ENCODE measurements around the gene STPG2. TPM values are rescaled to one million over a fixed set of nuclear protein-coding genes. Genes with fewer than 3 reads are reported as not detected.

STPG2 gene
- total RNA-seq, 3 donors from 2014 or later: 0.48 to 3.8 (median 1.6) TPM

DNA sequence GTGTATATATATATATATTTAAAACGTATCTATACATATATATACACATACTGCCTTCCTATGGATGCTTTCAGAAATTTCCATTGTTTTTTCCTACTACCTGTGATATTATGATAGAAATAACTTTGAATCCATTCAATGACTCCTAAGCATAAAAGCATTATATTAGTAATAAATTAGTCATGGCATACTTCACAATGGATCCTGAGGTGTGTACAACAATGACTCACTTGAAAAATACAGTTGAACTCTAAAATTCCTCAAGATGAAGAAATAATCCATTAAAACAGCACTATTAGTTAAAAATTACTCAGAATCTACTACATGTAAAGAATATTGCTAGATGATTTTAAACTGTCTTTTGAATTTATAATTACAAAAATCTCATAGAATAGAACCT lies 201.1 kb downstream of the STPG2 start:
- Histone ChIP-seq H3K27ac (no peak overlapping the region), H3K9me3 (peaks cover 15 to 33% of the 10 kb centered on the region in 2 donors), H3K27me3 (no peaks in the 10 kb centered on the region), H3K4me1 (no peaks in the 10 kb centered on the region), H3K36me3 (no peaks in the 10 kb centered on the region), H3K4me3 (no peak overlapping the region)
- intact Hi-C loops (cut with DNase I; ENCODE audit: low total_unique reads): no loop called here
- TF ChIP-seq POLR2A (IDR thresholded peaks at IDR 0.05) (no peak), POLR2AphosphoS5 (IDR thresholded peaks at IDR 0.05) (no peak)
- TF ChIP-seq, protein P1, sequence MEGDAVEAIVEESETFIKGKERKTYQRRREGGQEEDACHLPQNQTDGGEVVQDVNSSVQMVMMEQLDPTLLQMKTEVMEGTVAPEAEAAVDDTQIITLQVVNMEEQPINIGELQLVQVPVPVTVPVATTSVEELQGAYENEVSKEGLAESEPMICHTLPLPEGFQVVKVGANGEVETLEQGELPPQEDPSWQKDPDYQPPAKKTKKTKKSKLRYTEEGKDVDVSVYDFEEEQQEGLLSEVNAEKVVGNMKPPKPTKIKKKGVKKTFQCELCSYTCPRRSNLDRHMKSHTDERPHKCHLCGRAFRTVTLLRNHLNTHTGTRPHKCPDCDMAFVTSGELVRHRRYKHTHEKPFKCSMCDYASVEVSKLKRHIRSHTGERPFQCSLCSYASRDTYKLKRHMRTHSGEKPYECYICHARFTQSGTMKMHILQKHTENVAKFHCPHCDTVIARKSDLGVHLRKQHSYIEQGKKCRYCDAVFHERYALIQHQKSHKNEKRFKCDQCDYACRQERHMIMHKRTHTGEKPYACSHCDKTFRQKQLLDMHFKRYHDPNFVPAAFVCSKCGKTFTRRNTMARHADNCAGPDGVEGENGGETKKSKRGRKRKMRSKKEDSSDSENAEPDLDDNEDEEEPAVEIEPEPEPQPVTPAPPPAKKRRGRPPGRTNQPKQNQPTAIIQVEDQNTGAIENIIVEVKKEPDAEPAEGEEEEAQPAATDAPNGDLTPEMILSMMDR (IDR thresholded peaks at IDR 0.05): no peak
- no peak for DNase-seq (ENCODE audit: low spot score in 2 of 2)

DNA sequence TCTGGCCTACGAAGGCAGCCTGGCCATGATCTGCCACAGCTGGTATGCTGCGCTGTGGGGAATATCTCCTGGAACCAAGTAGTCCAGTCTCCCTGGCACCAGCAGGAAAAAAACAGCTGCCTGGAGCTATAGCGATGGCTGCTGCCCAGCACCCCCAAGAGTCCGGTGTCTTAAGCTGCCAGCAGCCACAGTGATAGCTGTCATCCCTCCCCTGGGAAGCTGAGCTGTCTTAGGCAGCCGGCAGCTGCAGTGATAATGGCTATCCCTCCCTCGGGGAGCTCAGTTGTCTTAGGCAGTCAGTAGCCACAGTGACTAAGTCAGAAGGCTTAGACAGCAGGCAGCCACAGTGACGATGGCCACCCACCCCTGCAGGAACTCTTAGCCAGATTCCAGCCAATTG lies 205.1 kb downstream of the STPG2 start:
- H3K27ac ChIP-seq: no peak overlapping the region
- no peak for DNase-seq (ENCODE audit: low spot score in 2 of 2)
- peaks cover 21 to 32% of the 10 kb centered on the region in 2 donors for H3K9me3 ChIP-seq
- H3K4me3 ChIP-seq: no peak overlapping the region
- H3K36me3 ChIP-seq: no peaks in the 10 kb centered on the region
- no peaks in the 10 kb centered on the region for H3K27me3 ChIP-seq
- no peaks in the 10 kb centered on the region for H3K4me1 ChIP-seq
- TF ChIP-seq POLR2AphosphoS5 (IDR thresholded peaks at IDR 0.05) (no peak), POLR2A (IDR thresholded peaks at IDR 0.05) (no peak)
- TF ChIP-seq, protein P1 (IDR thresholded peaks at IDR 0.05): no peak
- intact Hi-C loops (cut with DNase I; ENCODE audit: low total_unique reads): no loop called here

DNA sequence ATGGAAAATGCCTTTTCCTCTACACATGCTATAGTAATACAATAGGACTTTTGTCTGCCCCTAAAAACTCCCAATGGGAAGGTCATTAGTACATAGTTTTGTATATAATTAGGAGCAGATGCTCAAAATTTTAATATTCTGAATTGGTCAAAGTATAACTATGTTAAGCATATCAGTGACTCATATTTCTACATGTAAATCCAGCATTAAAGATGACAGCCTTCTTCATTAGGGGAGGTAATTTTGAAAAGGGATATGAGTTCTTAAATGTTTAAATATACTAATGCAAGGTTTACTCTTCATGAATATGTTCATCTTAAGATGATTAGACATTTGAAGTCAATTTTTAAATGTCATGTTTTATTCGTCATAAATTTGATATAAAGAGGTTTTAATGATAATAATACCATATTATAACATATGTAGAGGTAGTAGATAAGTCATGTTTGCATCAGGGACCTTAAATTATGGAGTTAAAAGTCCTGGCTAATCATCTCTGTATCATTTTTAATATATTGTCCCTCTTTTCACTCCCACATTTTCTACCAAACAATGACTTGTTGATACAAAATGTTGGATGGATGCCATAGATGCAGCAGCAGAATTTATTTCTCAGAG lies 218.8 kb downstream of the STPG2 start:
- no peaks in the 10 kb centered on the region for H3K9me3 ChIP-seq
- no peaks in the 10 kb centered on the region for H3K27me3 ChIP-seq
- no peaks in the 10 kb centered on the region for H3K4me1 ChIP-seq
- DNase-seq (ENCODE audit: low spot score in 2 of 2): no peak
- no peak overlapping the region for H3K27ac ChIP-seq
- no peaks in the 10 kb centered on the region for H3K36me3 ChIP-seq
- intact Hi-C loops (cut with DNase I; ENCODE audit: low total_unique reads): no loop called here
- no peak overlapping the region for H3K4me3 ChIP-seq
- TF ChIP-seq POLR2A (IDR thresholded peaks at IDR 0.05) (no peak), POLR2AphosphoS5 (IDR thresholded peaks at IDR 0.05) (no peak)
- TF ChIP-seq, protein P1 (IDR thresholded peaks at IDR 0.05): no peak

DNA sequence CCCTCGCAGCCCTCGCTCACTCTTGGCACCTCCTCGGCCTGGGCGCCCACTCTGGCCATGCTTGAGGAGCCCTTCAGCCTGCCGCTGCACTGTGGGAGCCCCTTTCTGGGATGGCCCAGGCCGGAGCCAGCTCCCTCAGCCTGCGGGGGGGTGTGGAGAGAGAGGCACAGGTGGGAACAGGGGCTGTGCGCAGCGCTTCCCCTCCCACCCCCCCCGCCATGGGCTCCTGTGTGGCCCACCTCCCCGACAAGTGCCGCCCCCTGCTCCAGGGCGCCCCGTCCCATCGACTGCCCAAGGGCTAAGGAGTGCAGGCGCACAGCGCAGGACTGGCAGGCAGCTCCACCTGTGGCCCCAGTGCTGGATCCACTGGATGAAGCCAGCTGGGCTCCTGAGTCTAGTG lies 220.2 kb downstream of the STPG2 start:
- H3K27me3 ChIP-seq: no peaks in the 10 kb centered on the region
- intact Hi-C loops (cut with DNase I; ENCODE audit: low total_unique reads): no loop called here
- no peaks in the 10 kb centered on the region for H3K4me1 ChIP-seq
- H3K4me3 ChIP-seq: no peak overlapping the region
- TF ChIP-seq, protein P1 (IDR thresholded peaks at IDR 0.05): no peak
- TF ChIP-seq POLR2AphosphoS5 (IDR thresholded peaks at IDR 0.05) (no peak), POLR2A (IDR thresholded peaks at IDR 0.05) (no peak)
- DNase-seq (ENCODE audit: low spot score in 2 of 2): no peak
- H3K27ac ChIP-seq: no peak overlapping the region
- H3K9me3 ChIP-seq: no peaks in the 10 kb centered on the region
- no peaks in the 10 kb centered on the region for H3K36me3 ChIP-seq

DNA sequence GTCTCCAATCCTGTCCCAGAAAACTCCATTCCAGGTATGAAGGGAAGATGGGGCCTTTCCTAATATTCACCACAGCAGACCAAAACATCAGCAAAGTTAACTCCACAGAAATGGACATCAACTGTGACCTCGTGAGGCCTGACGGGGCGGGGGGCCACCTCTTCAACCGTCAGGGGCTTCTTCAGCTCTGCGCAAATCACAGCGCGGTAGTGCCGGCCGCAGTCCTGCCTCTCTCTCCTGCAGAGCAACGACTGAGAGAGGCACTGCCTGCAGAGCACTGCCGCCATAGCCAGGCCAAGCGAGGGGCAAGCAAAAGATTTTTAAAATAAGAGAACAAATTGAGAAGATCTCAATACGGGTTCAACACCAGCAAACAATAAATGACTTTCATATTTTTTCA lies 226.2 kb downstream of the STPG2 start:
- Histone ChIP-seq H3K4me1 (no peaks in the 10 kb centered on the region), H3K27me3 (no peaks in the 10 kb centered on the region), H3K9me3 (no peaks in the 10 kb centered on the region), H3K4me3 (no peak overlapping the region), H3K36me3 (no peaks in the 10 kb centered on the region), H3K27ac (no peak overlapping the region)
- no peak for TF ChIP-seq POLR2AphosphoS5 (IDR thresholded peaks at IDR 0.05)
- TF ChIP-seq, protein P1 (IDR thresholded peaks at IDR 0.05): no peak
- no peak for TF ChIP-seq POLR2A (IDR thresholded peaks at IDR 0.05)
- intact Hi-C loops (cut with DNase I; ENCODE audit: low total_unique reads): no loop called here
- no peak for DNase-seq (ENCODE audit: low spot score in 2 of 2)
